ENCODE data around the gene MPRIP.

The MPRIP gene

GRCh38 chr17:17223736-17224135 lies 181.5 kb downstream of the MPRIP start:
- DNase-seq: no peak

- DNase-seq: no peak
These were observed 181.9 kb downstream of the MPRIP start for GRCh38 chr17:17224137-17224536.

GRCh38 chr17:17225901-17226300 lies 183.6 kb downstream of the MPRIP start:
- no peak for DNase-seq

GRCh38 chr17:17226451-17227265 lies 184.4 kb downstream of the MPRIP start:
- DNase-seq: no peak

GRCh38 chr17:17227608-17228520 lies 185.6 kb downstream of the MPRIP start:
- DNase-seq: no peak

- no peak for DNase-seq
These were observed 186.4 kb downstream of the MPRIP start for GRCh38 chr17:17228521-17229279.

GRCh38 chr17:17229416-17230384 lies 187.4 kb downstream of the MPRIP start:
- no peak for DNase-seq

- DNase-seq: no peak
These were observed 189.5 kb downstream of the MPRIP start for GRCh38 chr17:17231621-17232302.

GRCh38 chr17:17232303-17232621 lies 190.0 kb downstream of the MPRIP start:
- no peak for DNase-seq

- DNase-seq: no peak
These were observed 193.2 kb downstream of the MPRIP start for GRCh38 chr17:17235212-17236174.

- DNase-seq: no peak
These were observed 194.2 kb downstream of the MPRIP start for GRCh38 chr17:17236295-17237025.

GRCh38 chr17:17237026-17237799 lies 195.0 kb downstream of the MPRIP start, which contains the start of gene FLCN:
Gene FLCN (minus strand): TSS chr17:17237168. CDS start chr17:17228137, 9,031 bp downstream.
- peak; percentile 43 for DNase-seq

GRCh38 chr17:17239832-17240231 lies 197.6 kb downstream of the MPRIP start:
- no peak for DNase-seq

- DNase-seq: no peak
These were observed 199.4 kb downstream of the MPRIP start for GRCh38 chr17:17241656-17242055.

- no peak for DNase-seq
These were observed 200.0 kb downstream of the MPRIP start for GRCh38 chr17:17242246-17242645.
